ENCODE data around the gene ADAMTSL1. TPM values are rescaled to one million over a fixed set of nuclear protein-coding genes. Genes with fewer than 3 reads are reported as not detected.

ADAMTSL1 gene
- total and polyA plus RNA-seq, 4 donors, result 0.31 to 3.4 (median 1.9) TPM

DNA sequence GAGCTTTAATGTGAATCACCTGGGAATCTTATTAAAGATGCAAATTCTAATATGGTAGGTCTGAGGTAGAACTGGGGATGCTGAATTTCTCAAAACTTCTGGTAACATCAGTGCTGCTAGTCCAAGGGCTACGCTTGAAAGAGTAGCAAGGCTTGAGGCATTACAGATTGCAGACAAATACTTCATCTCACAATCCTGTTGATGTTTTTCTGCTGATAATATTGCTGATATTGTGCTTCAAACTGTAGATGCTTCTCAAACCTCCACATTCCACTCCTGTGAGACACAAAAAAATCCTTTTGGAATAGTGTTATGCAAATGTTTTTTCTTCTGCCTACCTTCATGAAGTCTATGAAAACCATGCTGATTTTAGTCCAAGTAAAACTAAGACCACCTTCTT, 419.5 kb downstream of the ADAMTSL1 start:
- no peak for DNase-seq (ENCODE audit: low spot score)
- 89% methylated on average over 1 of the region's 1 CpG for WGBS

DNA sequence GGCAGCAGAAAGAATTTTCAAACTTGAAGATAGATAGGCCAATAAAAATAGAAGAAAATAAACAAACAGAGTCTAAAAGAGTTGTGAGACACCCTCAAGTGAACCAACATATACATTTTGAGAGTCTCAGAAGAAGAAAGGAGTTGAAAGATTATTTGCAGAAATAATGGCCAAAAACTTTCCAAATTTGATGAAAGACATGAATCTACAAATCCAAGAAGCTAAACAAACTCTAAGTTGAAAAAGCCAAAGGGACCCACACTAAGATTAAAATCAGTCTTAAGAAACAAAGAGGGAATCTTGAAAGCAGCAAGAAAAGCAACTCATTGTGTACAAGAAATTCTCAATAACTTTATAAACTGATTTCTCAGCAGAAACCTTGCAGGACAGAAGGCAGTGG, 422.1 kb downstream of the ADAMTSL1 start:
- Histone ChIP-seq H3K9ac (ENCODE audit: low read depth in 1 of 2, low read length in 2 of 2) (no peak overlapping the region), H3K4me3 (ENCODE audit: low read depth in 1 of 3, low read length in 3 of 3) (no peak overlapping the region), H3K36me3 (ENCODE audit: control insufficient read depth in 4 of 4, insufficient read depth in 3 of 4, low read depth in 1 of 4, low read length in 3 of 4) (no peaks in the 10 kb centered on the region), H3K27me3 (ENCODE audit: control insufficient read depth in 4 of 4, insufficient read depth in 4 of 4, low read length in 3 of 4) (no peaks in the 10 kb centered on the region), H3K9me3 (ENCODE audit: control insufficient read depth in 4 of 4, low read length in 3 of 4) (peaks cover 0 to 16% (median 8%) of the 10 kb centered on the region in 4 donors), H3K4me1 (ENCODE audit: control insufficient read depth in 4 of 4, insufficient read depth in 4 of 4, low read length in 3 of 4) (no peaks in the 10 kb centered on the region), H3K27ac (ENCODE audit: low read depth in 1 of 2, low read length in 2 of 2) (no peak overlapping the region)
- no peak for DNase-seq (ENCODE audit: low spot score)
- TF ChIP-seq, protein P1, sequence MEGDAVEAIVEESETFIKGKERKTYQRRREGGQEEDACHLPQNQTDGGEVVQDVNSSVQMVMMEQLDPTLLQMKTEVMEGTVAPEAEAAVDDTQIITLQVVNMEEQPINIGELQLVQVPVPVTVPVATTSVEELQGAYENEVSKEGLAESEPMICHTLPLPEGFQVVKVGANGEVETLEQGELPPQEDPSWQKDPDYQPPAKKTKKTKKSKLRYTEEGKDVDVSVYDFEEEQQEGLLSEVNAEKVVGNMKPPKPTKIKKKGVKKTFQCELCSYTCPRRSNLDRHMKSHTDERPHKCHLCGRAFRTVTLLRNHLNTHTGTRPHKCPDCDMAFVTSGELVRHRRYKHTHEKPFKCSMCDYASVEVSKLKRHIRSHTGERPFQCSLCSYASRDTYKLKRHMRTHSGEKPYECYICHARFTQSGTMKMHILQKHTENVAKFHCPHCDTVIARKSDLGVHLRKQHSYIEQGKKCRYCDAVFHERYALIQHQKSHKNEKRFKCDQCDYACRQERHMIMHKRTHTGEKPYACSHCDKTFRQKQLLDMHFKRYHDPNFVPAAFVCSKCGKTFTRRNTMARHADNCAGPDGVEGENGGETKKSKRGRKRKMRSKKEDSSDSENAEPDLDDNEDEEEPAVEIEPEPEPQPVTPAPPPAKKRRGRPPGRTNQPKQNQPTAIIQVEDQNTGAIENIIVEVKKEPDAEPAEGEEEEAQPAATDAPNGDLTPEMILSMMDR (IDR thresholded peaks at IDR 0.05; ENCODE audit: low read depth, low read length, missing input control), result no peak
- TF ChIP-seq TAF1 (conservative IDR thresholded peaks at IDR 0.05) (no peak), NR2F2 (IDR thresholded peaks at IDR 0.05) (no peak), GABPA (IDR thresholded peaks at IDR 0.05 in 1 of 2, conservative IDR thresholded peaks at IDR 0.05 in 1 of 2) (no peak)
- TF ChIP-seq, protein P2, sequence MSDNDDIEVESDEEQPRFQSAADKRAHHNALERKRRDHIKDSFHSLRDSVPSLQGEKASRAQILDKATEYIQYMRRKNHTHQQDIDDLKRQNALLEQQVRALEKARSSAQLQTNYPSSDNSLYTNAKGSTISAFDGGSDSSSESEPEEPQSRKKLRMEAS (IDR thresholded peaks at IDR 0.05), result no peak
- TF ChIP-seq, protein P3, sequence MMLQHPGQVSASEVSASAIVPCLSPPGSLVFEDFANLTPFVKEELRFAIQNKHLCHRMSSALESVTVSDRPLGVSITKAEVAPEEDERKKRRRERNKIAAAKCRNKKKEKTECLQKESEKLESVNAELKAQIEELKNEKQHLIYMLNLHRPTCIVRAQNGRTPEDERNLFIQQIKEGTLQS (IDR thresholded peaks at IDR 0.05), result no peak
- TF ChIP-seq, protein P4, sequence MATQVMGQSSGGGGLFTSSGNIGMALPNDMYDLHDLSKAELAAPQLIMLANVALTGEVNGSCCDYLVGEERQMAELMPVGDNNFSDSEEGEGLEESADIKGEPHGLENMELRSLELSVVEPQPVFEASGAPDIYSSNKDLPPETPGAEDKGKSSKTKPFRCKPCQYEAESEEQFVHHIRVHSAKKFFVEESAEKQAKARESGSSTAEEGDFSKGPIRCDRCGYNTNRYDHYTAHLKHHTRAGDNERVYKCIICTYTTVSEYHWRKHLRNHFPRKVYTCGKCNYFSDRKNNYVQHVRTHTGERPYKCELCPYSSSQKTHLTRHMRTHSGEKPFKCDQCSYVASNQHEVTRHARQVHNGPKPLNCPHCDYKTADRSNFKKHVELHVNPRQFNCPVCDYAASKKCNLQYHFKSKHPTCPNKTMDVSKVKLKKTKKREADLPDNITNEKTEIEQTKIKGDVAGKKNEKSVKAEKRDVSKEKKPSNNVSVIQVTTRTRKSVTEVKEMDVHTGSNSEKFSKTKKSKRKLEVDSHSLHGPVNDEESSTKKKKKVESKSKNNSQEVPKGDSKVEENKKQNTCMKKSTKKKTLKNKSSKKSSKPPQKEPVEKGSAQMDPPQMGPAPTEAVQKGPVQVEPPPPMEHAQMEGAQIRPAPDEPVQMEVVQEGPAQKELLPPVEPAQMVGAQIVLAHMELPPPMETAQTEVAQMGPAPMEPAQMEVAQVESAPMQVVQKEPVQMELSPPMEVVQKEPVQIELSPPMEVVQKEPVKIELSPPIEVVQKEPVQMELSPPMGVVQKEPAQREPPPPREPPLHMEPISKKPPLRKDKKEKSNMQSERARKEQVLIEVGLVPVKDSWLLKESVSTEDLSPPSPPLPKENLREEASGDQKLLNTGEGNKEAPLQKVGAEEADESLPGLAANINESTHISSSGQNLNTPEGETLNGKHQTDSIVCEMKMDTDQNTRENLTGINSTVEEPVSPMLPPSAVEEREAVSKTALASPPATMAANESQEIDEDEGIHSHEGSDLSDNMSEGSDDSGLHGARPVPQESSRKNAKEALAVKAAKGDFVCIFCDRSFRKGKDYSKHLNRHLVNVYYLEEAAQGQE (IDR thresholded peaks at IDR 0.05), result no peak

More for the DNA sequence above, 419.5 kb downstream of the ADAMTSL1 start:
- Histone ChIP-seq H3K4me3 (ENCODE audit: low read depth in 1 of 3, low read length in 3 of 3) (no peak overlapping the region), H3K27ac (ENCODE audit: low read depth in 1 of 2, low read length in 2 of 2) (no peak overlapping the region), H3K27me3 (ENCODE audit: control insufficient read depth in 4 of 4, insufficient read depth in 4 of 4, low read length in 3 of 4) (no peaks in the 10 kb centered on the region), H3K9ac (ENCODE audit: low read depth in 1 of 2, low read length in 2 of 2) (no peak overlapping the region), H3K4me1 (ENCODE audit: control insufficient read depth in 4 of 4, insufficient read depth in 4 of 4, low read length in 3 of 4) (no peaks in the 10 kb centered on the region), H3K36me3 (ENCODE audit: control insufficient read depth in 4 of 4, insufficient read depth in 3 of 4, low read depth in 1 of 4, low read length in 3 of 4) (no peaks in the 10 kb centered on the region), H3K9me3 (ENCODE audit: control insufficient read depth in 4 of 4, low read length in 3 of 4) (peaks cover 0 to 16% (median 8%) of the 10 kb centered on the region in 4 donors)
- TF ChIP-seq HNF4G (IDR thresholded peaks at IDR 0.05) (no peak), RXRA (IDR thresholded peaks at IDR 0.05) (no peak), HNF4A (conservative IDR thresholded peaks at IDR 0.05) (no peak), FOXA1 (IDR thresholded peaks at IDR 0.05) (no peak), EGR1 (IDR thresholded peaks at IDR 0.05; ENCODE audit: low read depth in 2 of 2) (no peak), GABPA (IDR thresholded peaks at IDR 0.05 in 1 of 2, conservative IDR thresholded peaks at IDR 0.05 in 1 of 2) (no peak), YY1 (IDR thresholded peaks at IDR 0.05) (no peak), RAD21 (IDR thresholded peaks at IDR 0.05) (no peak), JUND (IDR thresholded peaks at IDR 0.05) (no peak)
- TF ChIP-seq, protein P5, sequence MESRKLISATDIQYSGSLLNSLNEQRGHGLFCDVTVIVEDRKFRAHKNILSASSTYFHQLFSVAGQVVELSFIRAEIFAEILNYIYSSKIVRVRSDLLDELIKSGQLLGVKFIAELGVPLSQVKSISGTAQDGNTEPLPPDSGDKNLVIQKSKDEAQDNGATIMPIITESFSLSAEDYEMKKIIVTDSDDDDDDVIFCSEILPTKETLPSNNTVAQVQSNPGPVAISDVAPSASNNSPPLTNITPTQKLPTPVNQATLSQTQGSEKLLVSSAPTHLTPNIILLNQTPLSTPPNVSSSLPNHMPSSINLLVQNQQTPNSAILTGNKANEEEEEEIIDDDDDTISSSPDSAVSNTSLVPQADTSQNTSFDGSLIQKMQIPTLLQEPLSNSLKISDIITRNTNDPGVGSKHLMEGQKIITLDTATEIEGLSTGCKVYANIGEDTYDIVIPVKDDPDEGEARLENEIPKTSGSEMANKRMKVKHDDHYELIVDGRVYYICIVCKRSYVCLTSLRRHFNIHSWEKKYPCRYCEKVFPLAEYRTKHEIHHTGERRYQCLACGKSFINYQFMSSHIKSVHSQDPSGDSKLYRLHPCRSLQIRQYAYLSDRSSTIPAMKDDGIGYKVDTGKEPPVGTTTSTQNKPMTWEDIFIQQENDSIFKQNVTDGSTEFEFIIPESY (IDR thresholded peaks at IDR 0.05), result no peak
- TF ChIP-seq, protein P4 (IDR thresholded peaks at IDR 0.05), result no peak
- TF ChIP-seq, protein P3 (IDR thresholded peaks at IDR 0.05), result no peak
- TF ChIP-seq, protein P1 (IDR thresholded peaks at IDR 0.05; ENCODE audit: low read depth, low read length, missing input control), result no peak
